H1 (cell line): ENCODE measurements around the gene TAS2R41.

Experiments
- ASH2L ChIP-seq: fragments of 200-600, 300-600 bp; sonication (generic); IDR thresholded peaks from one replicate; pipeline ENCODE4 v1.7.1; 2017; ENCODE audit warnings: low read length
- CHD2 ChIP-seq: IDR thresholded peaks from 2 replicates; pipeline ENCODE4 v1.6.1; 2012; ENCODE audit warnings: low read length, improper control_type of control experiment
- CTCF ChIP-seq, 3 experiments: IDR thresholded peaks; 1 replicate in 2 of 3; 2 replicates in 1 of 3; pipeline versions ENCODE4 v1.5.1 to v1.6.1; 2011; ENCODE audit warnings: low read length in 3 of 3, mild to moderate bottlenecking in 3 of 3, inconsistent platforms in 2 of 3, low read depth in 1 of 3, moderate library complexity in 1 of 3; ENCODE audit not compliant: insufficient read depth in 1 of 3; ENCODE audit errors: control extremely low read depth in 1 of 3
- EZH2 ChIP-seq: fragments of 200-600 bp; sonication (generic); IDR thresholded peaks from 2 replicates; pipeline ENCODE4 v1.7.1; 2012; ENCODE audit warnings: low read depth, mild to moderate bottlenecking, moderate library complexity, low read length, inconsistent platforms; ENCODE audit not compliant: severe bottlenecking
- JUN ChIP-seq: IDR thresholded peaks from 2 replicates; pipeline ENCODE4 v1.6.1; 2011; ENCODE audit warnings: low read depth, mild to moderate bottlenecking, improper control_type of control experiment, low read length
- MAX ChIP-seq: IDR thresholded peaks from 2 replicates; pipeline ENCODE4 v1.6.1; 2012; ENCODE audit warnings: inconsistent platforms
- POLR2A ChIP-seq, 2 experiments: IDR thresholded peaks; 1 replicate in 1 of 2; 2 replicates in 1 of 2; pipeline ENCODE4 v1.6.1; 2011; ENCODE audit warnings: low read depth in 2 of 2, low read length in 2 of 2, mild to moderate bottlenecking in 2 of 2; ENCODE audit errors: control extremely low read depth in 1 of 2
- RAD21 ChIP-seq, 2 experiments: IDR thresholded peaks in 1 of 2; conservative IDR thresholded peaks in 1 of 2; 2 replicates each; pipeline ENCODE4 v1.6.1; 2011; ENCODE audit warnings: low read depth in 2 of 2, low read length in 2 of 2, improper control_type of control experiment in 1 of 2, inconsistent platforms in 1 of 2, mild to moderate bottlenecking in 1 of 2, moderate library complexity in 1 of 2
- RXRA ChIP-seq: IDR thresholded peaks from 2 replicates; pipeline ENCODE4 v1.6.1; 2011; ENCODE audit warnings: low read depth, mild to moderate bottlenecking, low read length, moderate library complexity; ENCODE audit not compliant: insufficient read depth
- SUZ12 ChIP-seq: fragments of 200-600 bp; sonication (generic); IDR thresholded peaks from 2 replicates; pipeline ENCODE4 v1.6.1; 2012; ENCODE audit warnings: mild to moderate bottlenecking, inconsistent platforms, low read length, moderate library complexity, mixed read lengths
- TCF12 ChIP-seq: IDR thresholded peaks from 2 replicates; pipeline ENCODE4 v1.6.1; 2011; ENCODE audit warnings: low read depth, mild to moderate bottlenecking, low read length
- USF2 ChIP-seq: IDR thresholded peaks from 2 replicates; pipeline ENCODE4 v1.6.1; 2011; ENCODE audit warnings: low read length, improper control_type of control experiment

DNA sequence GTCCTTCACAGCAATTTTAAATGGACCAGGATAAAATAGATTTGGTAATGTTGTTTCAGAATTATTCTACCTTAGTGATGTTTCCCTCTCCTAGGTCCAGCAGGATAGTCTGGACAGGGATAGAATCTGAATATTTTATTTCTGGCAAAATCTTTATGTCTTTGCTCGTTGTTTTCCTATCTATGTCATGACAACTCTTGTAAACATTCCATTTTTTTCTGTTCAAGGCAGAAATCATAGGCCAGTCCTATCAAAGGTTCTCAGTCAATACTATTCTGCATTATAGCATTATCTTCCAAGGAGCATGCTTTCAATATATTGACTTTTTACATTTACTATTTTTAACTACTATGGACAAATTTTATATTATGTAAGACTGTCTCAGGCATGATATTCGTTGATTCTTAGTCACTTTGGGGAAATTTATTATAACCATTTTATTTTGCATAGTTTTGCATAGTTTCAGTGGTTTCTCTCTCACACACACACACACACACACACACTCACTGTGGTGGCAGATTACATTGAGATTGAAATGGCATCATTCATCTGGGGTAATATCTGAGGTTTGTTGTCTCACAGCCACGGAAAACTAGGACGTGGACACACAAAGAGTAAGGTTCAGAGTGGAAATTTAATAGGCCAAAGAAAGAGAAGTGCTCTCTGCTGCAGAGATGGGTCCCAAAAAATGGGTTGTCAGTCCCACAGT lies 17.2 kb upstream of the TAS2R41 start:
- TF ChIP-seq CTCF (IDR thresholded peaks at IDR 0.05; ENCODE audit: control extremely low read depth in 1 of 3, insufficient read depth in 1 of 3, low read depth in 1 of 3, low read length in 3 of 3) (no peak), ASH2L (no peak), CHD2 (no peak), POLR2A (IDR thresholded peaks at IDR 0.05; ENCODE audit: control extremely low read depth in 1 of 2, low read depth in 2 of 2, low read length in 2 of 2) (no peak), MAX (no peak), SUZ12 (no peak), JUN (no peak), TCF12 (no peak), EZH2 (no peak), RXRA (no peak), RAD21 (IDR thresholded peaks at IDR 0.05 in 1 of 2, conservative IDR thresholded peaks at IDR 0.05 in 1 of 2; ENCODE audit: low read depth in 2 of 2, low read length in 2 of 2) (no peak), USF2 (no peak)
